SK-N-MC (cell line): Measurements from ENCODE around the gene MINDY4.

ENCODE experiments used
- EZH2 ChIP-seq: fragments of 200-600 bp; sonication (generic); IDR thresholded peaks from one replicate; pipeline ENCODE4 v1.6.1; 2017; ENCODE audit warnings: antibody characterized with exemption
- FOXP2 ChIP-seq: optimal IDR thresholded peaks from 2 replicates; pipeline ENCODE3; 2011; ENCODE audit warnings: mild to moderate bottlenecking, moderate library complexity; ENCODE audit not compliant: insufficient read depth; ENCODE audit errors: extremely low read length, control extremely low read depth
- POLR2AphosphoS5 ChIP-seq: IDR thresholded peaks from 2 replicates; pipeline ENCODE4 v1.6.1; 2012; ENCODE audit warnings: mild to moderate bottlenecking, low read depth, low read length, borderline replicate concordance

DNA sequence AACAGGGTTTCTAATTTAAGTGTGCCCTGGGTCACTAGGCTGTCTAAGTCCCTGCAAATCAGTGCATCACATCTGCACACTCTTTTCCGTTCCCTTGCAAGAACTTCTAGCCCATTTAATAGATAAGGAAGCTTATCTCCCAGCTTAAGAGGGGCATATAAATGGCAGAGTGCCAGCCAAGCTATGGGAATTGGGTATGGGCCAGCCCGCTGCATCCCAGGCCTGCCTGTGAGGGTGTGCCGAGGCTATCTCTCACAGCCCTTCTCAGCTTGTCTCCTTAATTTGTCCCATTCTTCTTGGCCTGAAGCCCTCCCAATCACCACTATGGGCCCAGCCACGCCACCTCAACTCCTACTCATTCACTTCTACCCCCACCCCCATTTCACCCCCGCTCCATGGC is 155.1 kb downstream of the MINDY4 start:
- TF ChIP-seq EZH2 (no peak), POLR2AphosphoS5 (no peak), FOXP2 (no peak)
